ENCODE results near the gene KATNAL1.

DNA sequence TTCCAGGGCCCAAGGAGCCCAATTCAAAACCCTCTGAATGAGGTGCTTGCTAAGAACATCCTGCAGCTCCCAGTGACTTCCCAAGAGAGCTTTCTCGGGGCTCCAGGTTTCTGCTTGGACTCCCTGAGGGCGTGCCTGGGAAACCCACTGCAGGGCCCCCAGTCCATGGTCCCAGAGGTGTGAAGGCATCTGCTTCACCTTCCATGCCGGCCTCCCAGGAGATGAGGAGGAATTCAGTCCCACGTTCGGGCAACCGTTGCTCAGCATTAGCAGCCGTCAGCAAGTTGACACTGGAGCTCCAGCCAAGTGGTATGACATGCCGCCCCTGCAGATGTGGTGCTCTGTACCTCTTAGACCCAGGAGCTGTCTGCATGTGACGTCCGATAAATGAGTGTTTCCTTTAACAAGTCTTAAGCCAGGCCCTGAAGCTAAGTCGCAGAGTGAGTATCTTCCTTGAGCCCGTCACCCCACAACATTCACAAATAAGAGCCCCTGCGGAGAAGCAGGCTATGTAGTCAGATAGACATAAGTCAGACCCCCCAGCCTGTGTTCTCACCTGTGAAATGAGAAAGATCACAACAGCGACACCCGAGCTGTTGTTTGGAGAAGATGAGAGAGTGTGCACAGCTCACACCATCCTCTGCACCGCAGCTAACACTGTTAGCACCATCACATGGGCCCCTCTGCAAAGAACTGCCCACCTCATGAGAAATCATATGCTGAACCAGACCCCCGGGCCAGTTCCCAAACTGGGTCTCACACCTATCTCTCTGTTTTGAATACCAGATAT lies 150.3 kb downstream of the KATNAL1 start:
- TF ChIP-seq CTCF (IDR thresholded peaks at IDR 0.05; ENCODE audit: low read depth, low read length, poor library complexity, severe bottlenecking) (no peak), EZH2phosphoT487 (IDR thresholded peaks at IDR 0.05; ENCODE audit: borderline replicate concordance, low read length) (no peak)

Measured in DOHH2 (cell line).